OCI-LY1 (cell line): Measurements from ENCODE around the gene POC1A.

ENCODE experiments used
- EZH2 ChIP-seq: fragments of 200-600 bp; sonication (generic), shearing (Covaris generic); IDR thresholded peaks from 2 replicates; pipeline ENCODE4 v1.8.0; 2017; ENCODE audit warnings: borderline replicate concordance, mixed run types, mild to moderate bottlenecking, antibody characterized with exemption, low read length, moderate library complexity, mixed read lengths
- TF ChIP-seq, protein P1 (sequence below): fragments of 200-600 bp; sonication (generic), shearing (Covaris generic); IDR thresholded peaks from 2 replicates; pipeline ENCODE4 v1.5.1; 2017; ENCODE audit warnings: mild to moderate bottlenecking, antibody characterized with exemption, low read length, moderate library complexity, mixed read lengths

DNA sequence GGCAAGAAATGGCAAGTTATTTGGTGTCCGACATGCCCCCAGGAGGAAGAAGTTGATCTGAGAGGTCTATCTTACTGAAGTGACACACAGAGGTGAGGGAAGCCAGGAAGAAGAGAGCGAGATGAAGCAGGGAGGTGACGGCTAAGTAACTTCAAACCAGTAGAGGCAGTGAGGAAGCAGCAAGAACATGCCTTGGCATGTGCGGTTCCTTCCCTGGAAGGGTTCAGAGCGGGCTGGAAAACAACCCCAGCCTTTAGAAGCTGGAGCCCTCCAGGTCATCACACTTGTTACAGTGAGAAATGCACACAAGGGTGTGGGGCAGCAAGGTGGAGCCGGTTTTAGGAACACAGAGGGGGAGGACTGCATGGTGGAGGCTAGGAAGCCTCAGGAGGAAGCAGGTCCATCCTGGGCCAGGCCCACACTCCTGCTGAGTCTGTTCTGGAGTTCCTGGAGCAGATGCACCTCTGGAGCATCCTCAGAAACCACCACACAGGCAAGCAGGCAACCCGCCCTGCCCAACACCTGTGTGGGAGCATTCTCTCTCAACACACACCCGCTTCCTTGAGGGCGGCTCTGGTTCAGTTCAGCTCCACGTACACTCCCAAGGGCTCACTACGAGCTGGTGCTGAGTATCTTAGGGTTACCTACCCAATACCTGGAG is 47.1 kb downstream of the POC1A start:
- TF ChIP-seq, protein P1, sequence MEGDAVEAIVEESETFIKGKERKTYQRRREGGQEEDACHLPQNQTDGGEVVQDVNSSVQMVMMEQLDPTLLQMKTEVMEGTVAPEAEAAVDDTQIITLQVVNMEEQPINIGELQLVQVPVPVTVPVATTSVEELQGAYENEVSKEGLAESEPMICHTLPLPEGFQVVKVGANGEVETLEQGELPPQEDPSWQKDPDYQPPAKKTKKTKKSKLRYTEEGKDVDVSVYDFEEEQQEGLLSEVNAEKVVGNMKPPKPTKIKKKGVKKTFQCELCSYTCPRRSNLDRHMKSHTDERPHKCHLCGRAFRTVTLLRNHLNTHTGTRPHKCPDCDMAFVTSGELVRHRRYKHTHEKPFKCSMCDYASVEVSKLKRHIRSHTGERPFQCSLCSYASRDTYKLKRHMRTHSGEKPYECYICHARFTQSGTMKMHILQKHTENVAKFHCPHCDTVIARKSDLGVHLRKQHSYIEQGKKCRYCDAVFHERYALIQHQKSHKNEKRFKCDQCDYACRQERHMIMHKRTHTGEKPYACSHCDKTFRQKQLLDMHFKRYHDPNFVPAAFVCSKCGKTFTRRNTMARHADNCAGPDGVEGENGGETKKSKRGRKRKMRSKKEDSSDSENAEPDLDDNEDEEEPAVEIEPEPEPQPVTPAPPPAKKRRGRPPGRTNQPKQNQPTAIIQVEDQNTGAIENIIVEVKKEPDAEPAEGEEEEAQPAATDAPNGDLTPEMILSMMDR: no peak
- TF ChIP-seq EZH2: no peak
